ENCODE data around the gene DEFB112.

GRCh38 chr6:50071921-50072320 is 22.2 kb upstream of the DEFB112 start:
- TF ChIP-seq CTCF (IDR thresholded peaks at IDR 0.05; ENCODE audit: low read length) (no peak), EZH2 (optimal IDR thresholded peaks at IDR 0.05; ENCODE audit: low read depth, low read length) (no peak)
